ENCODE results near the gene ABCA13.

The ABCA13 gene

GRCh38 chr7:48575516-48575915, 404.3 kb downstream of the ABCA13 start:
- no peaks in the 10 kb centered on the region for H3K36me3 ChIP-seq (ENCODE audit: insufficient read depth, low read length)
- no peak for DNase-seq (ENCODE audit: low read depth, low spot score)
- H3K4me3 ChIP-seq = no peak overlapping the region
- H3K9me3 ChIP-seq (ENCODE audit: low read depth, low read length) = no peaks in the 10 kb centered on the region
- H3K27ac ChIP-seq = no peak overlapping the region
- no peak overlapping the region for H3K9ac ChIP-seq (ENCODE audit: insufficient read length)
- TF ChIP-seq FOXP2 (optimal IDR thresholded peaks at IDR 0.05; ENCODE audit: control extremely low read depth, extremely low read length, insufficient read depth) (no peak), EZH2 (IDR thresholded peaks at IDR 0.05) (no peak), POLR2AphosphoS5 (IDR thresholded peaks at IDR 0.05; ENCODE audit: borderline replicate concordance, low read depth, low read length) (no peak)

GRCh38 chr7:48587475-48587874, 416.2 kb downstream of the ABCA13 start:
- no peak for TF ChIP-seq POLR2AphosphoS5 (IDR thresholded peaks at IDR 0.05; ENCODE audit: borderline replicate concordance, low read depth, low read length)
- TF ChIP-seq FOXP2 (optimal IDR thresholded peaks at IDR 0.05; ENCODE audit: control extremely low read depth, extremely low read length, insufficient read depth) = no peak
- Histone ChIP-seq H3K36me3 (ENCODE audit: insufficient read depth, low read length) (no peaks in the 10 kb centered on the region), H3K9ac (ENCODE audit: insufficient read length) (no peak overlapping the region), H3K9me3 (ENCODE audit: low read depth, low read length) (no peaks in the 10 kb centered on the region), H3K4me3 (no peak overlapping the region), H3K27ac (no peak overlapping the region)
- no peak for DNase-seq (ENCODE audit: low read depth, low spot score)

- no peak for DNase-seq (ENCODE audit: low read depth, low spot score)
- TF ChIP-seq FOXP2 (optimal IDR thresholded peaks at IDR 0.05; ENCODE audit: control extremely low read depth, extremely low read length, insufficient read depth) (no peak), EZH2 (IDR thresholded peaks at IDR 0.05) (no peak), POLR2AphosphoS5 (IDR thresholded peaks at IDR 0.05; ENCODE audit: borderline replicate concordance, low read depth, low read length) (no peak)
- H3K9me3 ChIP-seq (ENCODE audit: low read depth, low read length) = no peaks in the 10 kb centered on the region
- H3K27ac ChIP-seq = no peak overlapping the region
- no peaks in the 10 kb centered on the region for H3K36me3 ChIP-seq (ENCODE audit: insufficient read depth, low read length)
- H3K9ac ChIP-seq (ENCODE audit: insufficient read length) = no peak overlapping the region
- no peak overlapping the region for H3K4me3 ChIP-seq
These were observed 423.1 kb downstream of the ABCA13 start for GRCh38 chr7:48594349-48594748.

- peak; percentile 16 for DNase-seq (ENCODE audit: low read depth, low spot score)
- Histone ChIP-seq H3K36me3 (ENCODE audit: insufficient read depth, low read length) (no peaks in the 10 kb centered on the region), H3K9me3 (ENCODE audit: low read depth, low read length) (no peaks in the 10 kb centered on the region), H3K9ac (ENCODE audit: insufficient read length) (no peak overlapping the region), H3K27ac (no peak overlapping the region), H3K4me3 (no peak overlapping the region)
- no peak; the same call in 1 of the 2 replicates for TF ChIP-seq POLR2AphosphoS5 (IDR thresholded peaks at IDR 0.05; ENCODE audit: borderline replicate concordance, low read depth, low read length)
- no peak for TF ChIP-seq EZH2 (IDR thresholded peaks at IDR 0.05)
- TF ChIP-seq FOXP2 (optimal IDR thresholded peaks at IDR 0.05; ENCODE audit: control extremely low read depth, extremely low read length, insufficient read depth) = no peak
These were observed 424.5 kb downstream of the ABCA13 start for GRCh38 chr7:48595756-48596155.

- DNase-seq (ENCODE audit: low read depth, low spot score) = no peak
- Histone ChIP-seq H3K27ac (no peak overlapping the region), H3K4me3 (no peak overlapping the region), H3K9ac (ENCODE audit: insufficient read length) (no peak overlapping the region), H3K9me3 (ENCODE audit: low read depth, low read length) (no peaks in the 10 kb centered on the region), H3K36me3 (ENCODE audit: insufficient read depth, low read length) (no peaks in the 10 kb centered on the region)
- TF ChIP-seq POLR2AphosphoS5 (IDR thresholded peaks at IDR 0.05; ENCODE audit: borderline replicate concordance, low read depth, low read length) (no peak), FOXP2 (optimal IDR thresholded peaks at IDR 0.05; ENCODE audit: control extremely low read depth, extremely low read length, insufficient read depth) (no peak)
These were observed 439.4 kb downstream of the ABCA13 start for GRCh38 chr7:48610705-48611104.

- Histone ChIP-seq H3K9me3 (ENCODE audit: low read depth, low read length) (no peaks in the 10 kb centered on the region), H3K36me3 (ENCODE audit: insufficient read depth, low read length) (no peaks in the 10 kb centered on the region), H3K9ac (ENCODE audit: insufficient read length) (no peak overlapping the region), H3K27ac (no peak overlapping the region), H3K4me3 (no peak overlapping the region)
- DNase-seq (ENCODE audit: low read depth, low spot score) = no peak
- TF ChIP-seq POLR2AphosphoS5 (IDR thresholded peaks at IDR 0.05; ENCODE audit: borderline replicate concordance, low read depth, low read length) (no peak), EZH2 (IDR thresholded peaks at IDR 0.05) (no peak), FOXP2 (optimal IDR thresholded peaks at IDR 0.05; ENCODE audit: control extremely low read depth, extremely low read length, insufficient read depth) (no peak)
These were observed 440.7 kb downstream of the ABCA13 start for GRCh38 chr7:48611993-48612392.

GRCh38 chr7:48617508-48617907, 446.2 kb downstream of the ABCA13 start:
- Histone ChIP-seq H3K36me3 (ENCODE audit: insufficient read depth, low read length) (no peaks in the 10 kb centered on the region), H3K4me3 (no peak overlapping the region), H3K9ac (ENCODE audit: insufficient read length) (no peak overlapping the region), H3K27ac (no peak overlapping the region), H3K9me3 (ENCODE audit: low read depth, low read length) (no peaks in the 10 kb centered on the region)
- DNase-seq (ENCODE audit: low read depth, low spot score) = no peak
- no peak for TF ChIP-seq EZH2 (IDR thresholded peaks at IDR 0.05)
- TF ChIP-seq FOXP2 (optimal IDR thresholded peaks at IDR 0.05; ENCODE audit: control extremely low read depth, extremely low read length, insufficient read depth) = no peak
- no peak for TF ChIP-seq POLR2AphosphoS5 (IDR thresholded peaks at IDR 0.05; ENCODE audit: borderline replicate concordance, low read depth, low read length)

GRCh38 chr7:48617993-48618392, 446.7 kb downstream of the ABCA13 start:
- Histone ChIP-seq H3K36me3 (ENCODE audit: insufficient read depth, low read length) (no peaks in the 10 kb centered on the region), H3K27ac (no peak overlapping the region), H3K4me3 (no peak overlapping the region), H3K9me3 (ENCODE audit: low read depth, low read length) (no peaks in the 10 kb centered on the region), H3K9ac (ENCODE audit: insufficient read length) (no peak overlapping the region)
- TF ChIP-seq POLR2AphosphoS5 (IDR thresholded peaks at IDR 0.05; ENCODE audit: borderline replicate concordance, low read depth, low read length) (no peak), EZH2 (IDR thresholded peaks at IDR 0.05) (no peak)
- no peak for DNase-seq (ENCODE audit: low read depth, low spot score)

- Histone ChIP-seq H3K27ac (no peak overlapping the region), H3K9ac (ENCODE audit: insufficient read length) (no peak overlapping the region), H3K4me3 (no peak overlapping the region), H3K9me3 (ENCODE audit: low read depth, low read length) (no peaks in the 10 kb centered on the region), H3K36me3 (ENCODE audit: insufficient read depth, low read length) (no peaks in the 10 kb centered on the region)
- TF ChIP-seq EZH2 (IDR thresholded peaks at IDR 0.05) = no peak
- TF ChIP-seq FOXP2 (optimal IDR thresholded peaks at IDR 0.05; ENCODE audit: control extremely low read depth, extremely low read length, insufficient read depth) = no peak
- TF ChIP-seq POLR2AphosphoS5 (IDR thresholded peaks at IDR 0.05; ENCODE audit: borderline replicate concordance, low read depth, low read length) = no peak
- no peak for DNase-seq (ENCODE audit: low read depth, low spot score)
These were observed 449.8 kb downstream of the ABCA13 start for GRCh38 chr7:48621076-48621475.
